K562 (cell line): ENCODE measurements around the gene FA2H. TPM values are rescaled to one million over a fixed set of nuclear protein-coding genes. Genes with fewer than 3 reads are reported as not detected.

Experiments
- BRD4 ChIP-seq: fragments of 200-600 bp; sonication (generic); IDR thresholded peaks from 2 replicates; pipeline ENCODE4 v1.6.1; 2017; ENCODE audit warnings: inconsistent platforms
- CBX3 ChIP-seq, 2 experiments: IDR thresholded peaks; 1 replicate in 1 of 2; 2 replicates in 1 of 2; pipeline ENCODE4 v1.6.1; 2012; ENCODE audit warnings: inconsistent platforms in 2 of 2, low read length in 2 of 2, borderline replicate concordance in 1 of 2, control low read depth in 1 of 2
- CTCF ChIP-seq, 3 experiments: IDR thresholded peaks in 2 of 3; conservative IDR thresholded peaks in 1 of 3; 2 replicates each; pipeline ENCODE4 v1.5.1; 2011 to 2012; ENCODE audit warnings: low read length in 3 of 3, mild to moderate bottlenecking in 3 of 3, control low read depth in 2 of 3, improper control_type of control experiment in 1 of 3, inconsistent platforms in 1 of 3, low read depth in 1 of 3, mixed read lengths in 1 of 3, moderate library complexity in 1 of 3; ENCODE audit not compliant: insufficient read depth in 2 of 3
- ELF1 ChIP-seq: fragments of 200-800 bp; sonication (Bioruptor generic); IDR thresholded peaks from 2 replicates; pipeline ENCODE4 v1.6.1; 2016; ENCODE audit warnings: missing genetic modification characterization, missing compliant biosample characterization
- ELF2 ChIP-seq: fragments of 250-450 bp; sonication (Bioruptor Pico); IDR thresholded peaks from 2 replicates; pipeline ENCODE4 v1.5.0; 2021; ENCODE audit warnings: mild to moderate bottlenecking
- FIP1L1 ChIP-seq: fragments of 200-400 bp; formaldehyde crosslinking; IDR thresholded peaks from 2 replicates; pipeline ENCODE4 v1.6.1; 2018; ENCODE audit warnings: mild to moderate bottlenecking, low read depth, low read length; ENCODE audit not compliant: poor library complexity, severe bottlenecking
- GTF2E2 ChIP-seq: fragments of 200-800 bp; sonication (Bioruptor generic); IDR thresholded peaks from 2 replicates; pipeline ENCODE4 v1.6.1; 2016; ENCODE audit warnings: missing genetic modification characterization, missing compliant biosample characterization
- HLTF ChIP-seq: fragments of 450-650 bp; IDR thresholded peaks from 2 replicates; pipeline ENCODE4 v1.6.1; 2016
- KLF1 ChIP-seq: fragments of 450-650 bp; IDR thresholded peaks from 2 replicates; pipeline ENCODE4 v1.6.1; 2016; ENCODE audit warnings: missing genetic modification characterization, missing compliant biosample characterization
- MAFF ChIP-seq: IDR thresholded peaks from 2 replicates; pipeline ENCODE4 v1.6.1; 2012; ENCODE audit warnings: low read length, improper control_type of control experiment
- NELFE ChIP-seq: IDR thresholded peaks from 2 replicates; pipeline ENCODE4 v1.6.1; 2011; ENCODE audit warnings: mild to moderate bottlenecking; ENCODE audit not compliant: insufficient read depth, insufficient read length
- PHF20 ChIP-seq: fragments of 450-650 bp; IDR thresholded peaks from 2 replicates; pipeline ENCODE4 v1.6.1; 2018; ENCODE audit not compliant: partially characterized antibody
- SP2 ChIP-seq: IDR thresholded peaks from 2 replicates; pipeline ENCODE4 v1.6.1; 2011; ENCODE audit warnings: mild to moderate bottlenecking, low read depth, low read length, moderate library complexity; ENCODE audit not compliant: poor library complexity, severe bottlenecking; ENCODE audit errors: extremely low read depth
- SRSF3 ChIP-seq: fragments of 200-400 bp; formaldehyde crosslinking; IDR thresholded peaks from 2 replicates; pipeline ENCODE4 v1.6.1; 2016; ENCODE audit warnings: mild to moderate bottlenecking, low read length, moderate library complexity; ENCODE audit not compliant: insufficient read depth
- TEAD1 ChIP-seq, 2 experiments: fragments of 450-650 bp in 1 of 2; sonication (generic) in 1 of 2; formaldehyde crosslinking; IDR thresholded peaks; 2 replicates each; pipeline versions ENCODE4 v1.4.0 to v1.8.0; 2020 to 2022; ENCODE audit warnings: mild to moderate bottlenecking in 2 of 2, missing genetic modification reagents in 1 of 2
- ZBTB7A ChIP-seq: IDR thresholded peaks from 2 replicates; pipeline ENCODE4 v1.6.1; 2011; ENCODE audit warnings: low read depth, mild to moderate bottlenecking, low read length, moderate library complexity, borderline replicate concordance; ENCODE audit not compliant: control insufficient read depth
- ZNF561 ChIP-seq: fragments of 450-650 bp; formaldehyde crosslinking; conservative IDR thresholded peaks from 2 replicates; pipeline ENCODE4 v1.4.0; 2020; ENCODE audit warnings: mild to moderate bottlenecking, moderate library complexity
- ZNF707 ChIP-seq: fragments of 250-450 bp; sonication (Bioruptor Pico); conservative IDR thresholded peaks from 2 replicates; pipeline ENCODE4 v1.8.0; 2022; ENCODE audit warnings: inconsistent platforms, mild to moderate bottlenecking, moderate library complexity
- ZNF76 ChIP-seq: fragments of 250-450 bp; sonication (Bioruptor Pico); IDR thresholded peaks from 2 replicates; pipeline ENCODE4 v1.4.0; 2020; ENCODE audit warnings: mild to moderate bottlenecking, moderate library complexity, borderline replicate concordance
- ZNF766 ChIP-seq: fragments of 200-800 bp; sonication (Bioruptor generic); conservative IDR thresholded peaks from 2 replicates; pipeline ENCODE4 v1.6.1; 2016; ENCODE audit warnings: missing genetic modification characterization, missing compliant biosample characterization
- ZNF778 ChIP-seq: fragments of 450-650 bp; formaldehyde crosslinking; IDR thresholded peaks from 2 replicates; pipeline ENCODE4 v1.4.0; 2020; ENCODE audit warnings: mild to moderate bottlenecking, moderate library complexity
- polyA plus RNA-seq, 8 experiments: library from polyadenylated mRNA; depleted of rRNA in 4 of 8; stranded (reverse) in 5 of 8; unstranded in 3 of 8; fragments of >200 nt; fragmentation: Nextera tagmentation in 2 of 8; fragmentation: Illumina TruSeq in 1 of 8; extraction: Ambion mirVana in 2 of 8; extraction: Trizol in 1 of 8; gene quantifications; 2 replicates each; pipeline versions ENCODE4 v1.2.1 to v1.2.3, GENCODE V29; 2011 to 2014; ENCODE audit warnings: inconsistent platforms in 1 of 8, missing spikeins in 1 of 8
- total RNA-seq, 7 experiments: library from RNA; depleted of rRNA in 6 of 7; stranded (reverse); fragments of >200 nt in 6 of 7; fragmentation: Illumina TruSeq in 2 of 7; extraction: Trizol in 2 of 7; gene quantifications; 2 replicates each; pipeline versions ENCODE4 v1.2.1 to v1.2.3, GENCODE V29; 2011 to 2021; ENCODE audit warnings: low replicate concordance in 1 of 7
- TF ChIP-seq, protein P1 (sequence below), 2 experiments: fragments of 450-650 bp; conservative IDR thresholded peaks; 2 replicates each; pipeline ENCODE4 v1.6.1; 2017; ENCODE audit warnings: mild to moderate bottlenecking in 2 of 2, moderate library complexity in 2 of 2
- TF ChIP-seq, protein P2 (sequence below): fragments of 450-650 bp; IDR thresholded peaks from 2 replicates; pipeline ENCODE4 v1.7.1; 2018; ENCODE audit warnings: mild to moderate bottlenecking, low read depth; ENCODE audit not compliant: partially characterized antibody
- TF ChIP-seq, protein P3 (sequence below): fragments of 250-450 bp; sonication (Bioruptor Pico); IDR thresholded peaks from 2 replicates; pipeline ENCODE4 v1.8.0; 2021; ENCODE audit warnings: moderate library complexity, mild to moderate bottlenecking, inconsistent platforms

Gene FA2H
- total and polyA plus RNA-seq, 9 of the 15 experiments (the other 6 are each of a cell fraction or from before 2014, with no cell fraction given) = not detected

GRCh38 chr16:74726716-74727115 is 47.9 kb downstream of the FA2H start (continued):
- TF ChIP-seq ZNF766 (CRISPR knock-in tag) (no peak), ZNF561 (CRISPR knock-in tag) (no peak), ZBTB7A (no peak), TEAD1 (CRISPR knock-in tag; IDR thresholded peaks at IDR 0.05) (0 out of 4 replicates have a peak, but pooled peaks of 1 of the 2 experiments have one; percentile 28), FIP1L1 (no peak), HLTF (no peak), MAFF (no peak), ZNF76 (CRISPR knock-in tag) (no peak), SP2 (no peak), ZNF707 (CRISPR knock-in tag) (peak; percentile 50; the same call in 1 of the 2 replicates), SRSF3 (no peak), ZNF778 (CRISPR knock-in tag) (no peak), BRD4 (no peak), KLF1 (no peak), PHF20 (no peak), CBX3 (IDR thresholded peaks at IDR 0.05; ENCODE audit: borderline replicate concordance in 1 of 2, low read length in 2 of 2) (peak in 1 of 2 experiments; percentile 94; a peak in 2 of 3 replicates), ELF2 (CRISPR knock-in tag) (no peak), NELFE (no peak), ELF1 (no peak), CTCF (IDR thresholded peaks at IDR 0.05 in 2 of 3, conservative IDR thresholded peaks at IDR 0.05 in 1 of 3; ENCODE audit: insufficient read depth in 2 of 3, low read depth in 1 of 3, low read length in 3 of 3) (peak; percentile 62 to 84 (median 74)), GTF2E2 (tag) (no peak)
- TF ChIP-seq, protein P1, sequence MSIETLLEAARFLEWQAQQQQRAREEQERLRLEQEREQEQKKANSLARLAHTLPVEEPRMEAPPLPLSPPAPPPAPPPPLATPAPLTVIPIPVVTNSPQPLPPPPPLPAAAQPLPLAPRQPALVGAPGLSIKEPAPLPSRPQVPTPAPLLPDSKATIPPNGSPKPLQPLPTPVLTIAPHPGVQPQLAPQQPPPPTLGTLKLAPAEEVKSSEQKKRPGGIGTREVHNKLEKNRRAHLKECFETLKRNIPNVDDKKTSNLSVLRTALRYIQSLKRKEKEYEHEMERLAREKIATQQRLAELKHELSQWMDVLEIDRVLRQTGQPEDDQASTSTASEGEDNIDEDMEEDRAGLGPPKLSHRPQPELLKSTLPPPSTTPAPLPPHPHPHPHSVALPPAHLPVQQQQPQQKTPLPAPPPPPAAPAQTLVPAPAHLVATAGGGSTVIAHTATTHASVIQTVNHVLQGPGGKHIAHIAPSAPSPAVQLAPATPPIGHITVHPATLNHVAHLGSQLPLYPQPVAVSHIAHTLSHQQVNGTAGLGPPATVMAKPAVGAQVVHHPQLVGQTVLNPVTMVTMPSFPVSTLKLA (conservative IDR thresholded peaks at IDR 0.05) = no peak
- TF ChIP-seq, protein P2, sequence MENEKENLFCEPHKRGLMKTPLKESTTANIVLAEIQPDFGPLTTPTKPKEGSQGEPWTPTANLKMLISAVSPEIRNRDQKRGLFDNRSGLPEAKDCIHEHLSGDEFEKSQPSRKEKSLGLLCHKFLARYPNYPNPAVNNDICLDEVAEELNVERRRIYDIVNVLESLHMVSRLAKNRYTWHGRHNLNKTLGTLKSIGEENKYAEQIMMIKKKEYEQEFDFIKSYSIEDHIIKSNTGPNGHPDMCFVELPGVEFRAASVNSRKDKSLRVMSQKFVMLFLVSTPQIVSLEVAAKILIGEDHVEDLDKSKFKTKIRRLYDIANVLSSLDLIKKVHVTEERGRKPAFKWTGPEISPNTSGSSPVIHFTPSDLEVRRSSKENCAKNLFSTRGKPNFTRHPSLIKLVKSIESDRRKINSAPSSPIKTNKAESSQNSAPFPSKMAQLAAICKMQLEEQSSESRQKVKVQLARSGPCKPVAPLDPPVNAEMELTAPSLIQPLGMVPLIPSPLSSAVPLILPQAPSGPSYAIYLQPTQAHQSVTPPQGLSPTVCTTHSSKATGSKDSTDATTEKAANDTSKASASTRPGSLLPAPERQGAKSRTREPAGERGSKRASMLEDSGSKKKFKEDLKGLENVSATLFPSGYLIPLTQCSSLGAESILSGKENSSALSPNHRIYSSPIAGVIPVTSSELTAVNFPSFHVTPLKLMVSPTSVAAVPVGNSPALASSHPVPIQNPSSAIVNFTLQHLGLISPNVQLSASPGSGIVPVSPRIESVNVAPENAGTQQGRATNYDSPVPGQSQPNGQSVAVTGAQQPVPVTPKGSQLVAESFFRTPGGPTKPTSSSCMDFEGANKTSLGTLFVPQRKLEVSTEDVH = no peak
- TF ChIP-seq, protein P3, sequence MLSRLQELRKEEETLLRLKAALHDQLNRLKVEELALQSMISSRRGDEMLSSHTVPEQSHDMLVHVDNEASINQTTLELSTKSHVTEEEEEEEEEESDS (CRISPR knock-in tag) = no peak
